K562 (cell line): ENCODE results near the gene AK4. TPM values are rescaled to one million over a fixed set of nuclear protein-coding genes. Genes with fewer than 3 reads are reported as not detected.

Experiments used
- ADNP ChIP-seq: fragments of 200-800 bp; sonication (Bioruptor generic); IDR thresholded peaks from 2 replicates; pipeline ENCODE4 v1.6.1; 2016; ENCODE audit warnings: missing genetic modification characterization, missing compliant biosample characterization
- BACH1 ChIP-seq: fragments of 200-800 bp; sonication (Bioruptor generic); IDR thresholded peaks from 2 replicates; pipeline ENCODE4 v1.6.1; 2016; ENCODE audit warnings: missing genetic modification characterization, missing compliant biosample characterization
- BCOR ChIP-seq: fragments of 450-650 bp; IDR thresholded peaks from 2 replicates; pipeline ENCODE4 v1.6.1; 2016
- CEBPB ChIP-seq: fragments of 450-650 bp; IDR thresholded peaks from 2 replicates; pipeline ENCODE4 v1.6.1; 2016; ENCODE audit warnings: missing genetic modification characterization, missing compliant biosample characterization
- CREM ChIP-seq: IDR thresholded peaks from 2 replicates; pipeline ENCODE4 v1.6.1; 2014; ENCODE audit warnings: antibody characterized with exemption, low read depth
- E2F4 ChIP-seq: sonication (generic); formaldehyde crosslinking; IDR thresholded peaks from 2 replicates; pipeline ENCODE4 v1.8.0; 2022; ENCODE audit warnings: mild to moderate bottlenecking, low read depth, missing genetic modification reagents
- EP300 ChIP-seq: IDR thresholded peaks from 2 replicates; pipeline ENCODE4 v1.6.1; 2012; ENCODE audit warnings: low read length, improper control_type of control experiment
- ETS2 ChIP-seq: IDR thresholded peaks from 2 replicates; pipeline ENCODE4 v1.6.1; 2016; ENCODE audit warnings: borderline replicate concordance, missing genetic modification characterization, mild to moderate bottlenecking, moderate library complexity, missing compliant biosample characterization; ENCODE audit not compliant: poor library complexity, severe bottlenecking
- ETV6 ChIP-seq, 3 experiments: fragments of 150-350 bp in 1 of 3; sonication (generic) in 1 of 3; formaldehyde crosslinking in 1 of 3; IDR thresholded peaks; 2 replicates each; pipeline versions ENCODE4 v1.6.1 to v1.8.0; 2014 to 2022; ENCODE audit warnings: borderline replicate concordance in 2 of 3, low read depth in 2 of 3, antibody characterized with exemption in 1 of 3, low read length in 1 of 3, mild to moderate bottlenecking in 1 of 3, missing genetic modification reagents in 1 of 3
- HNRNPL ChIP-seq: fragments of 200-400 bp; formaldehyde crosslinking; IDR thresholded peaks from 2 replicates; pipeline ENCODE4 v1.6.1; 2017; ENCODE audit warnings: low read depth, mild to moderate bottlenecking, low read length
- IRF2 ChIP-seq: sonication (generic); formaldehyde crosslinking; IDR thresholded peaks from 2 replicates; pipeline ENCODE4 v1.8.1; 2022; ENCODE audit warnings: mild to moderate bottlenecking, missing genetic modification reagents
- KAT7 ChIP-seq: sonication (generic); formaldehyde crosslinking; IDR thresholded peaks from 2 replicates; pipeline ENCODE4 v1.8.0; 2022; ENCODE audit warnings: missing genetic modification reagents, mild to moderate bottlenecking, borderline replicate concordance
- LCOR ChIP-seq: sonication (generic); formaldehyde crosslinking; IDR thresholded peaks from 2 replicates; pipeline ENCODE4 v1.8.0; 2022; ENCODE audit warnings: mild to moderate bottlenecking, missing genetic modification reagents
- MCM2 ChIP-seq: fragments of 450-650 bp; IDR thresholded peaks from 2 replicates; pipeline ENCODE4 v1.6.1; 2017; ENCODE audit warnings: low read depth, mild to moderate bottlenecking
- MYNN ChIP-seq, 2 experiments: sonication (generic); formaldehyde crosslinking in 1 of 2; IDR thresholded peaks; 2 replicates each; pipeline versions ENCODE4 v1.5.0 to v1.6.1; 2016 to 2020; ENCODE audit warnings: antibody characterized with exemption in 1 of 2, missing genetic modification reagents in 1 of 2
- SMARCA4 ChIP-seq: fragments of 450-650 bp; IDR thresholded peaks from 2 replicates; pipeline ENCODE4 v1.6.1; 2016
- SMARCC2 ChIP-seq: fragments of 450-650 bp; IDR thresholded peaks from 2 replicates; pipeline ENCODE4 v1.6.1; 2017; ENCODE audit warnings: antibody characterized with exemption, moderate library complexity, mild to moderate bottlenecking, low read depth
- SNIP1 ChIP-seq: fragments of 450-650 bp; IDR thresholded peaks from 2 replicates; pipeline ENCODE4 v1.7.1; 2017; ENCODE audit warnings: low read depth, mild to moderate bottlenecking
- SOX6 ChIP-seq: fragments of 450-650 bp; IDR thresholded peaks from 2 replicates; pipeline ENCODE4 v1.6.1; 2014; ENCODE audit warnings: mild to moderate bottlenecking
- TAF1 ChIP-seq: IDR thresholded peaks from 2 replicates; pipeline ENCODE4 v1.6.1; 2011; ENCODE audit warnings: mild to moderate bottlenecking, low read length, moderate library complexity; ENCODE audit not compliant: insufficient read depth, control insufficient read depth, severe bottlenecking; ENCODE audit errors: extremely low read depth
- TAF15 ChIP-seq: fragments of 200-400 bp; formaldehyde crosslinking; IDR thresholded peaks from 2 replicates; pipeline ENCODE4 v1.6.1; 2017; ENCODE audit warnings: mild to moderate bottlenecking, low read depth, low read length, moderate library complexity
- TARDBP ChIP-seq: fragments of 450-650 bp; IDR thresholded peaks from 2 replicates; pipeline ENCODE4 v1.6.1; 2016
- ZNF274 ChIP-seq: IDR thresholded peaks from 2 replicates; pipeline ENCODE4 v1.6.1; 2011; ENCODE audit warnings: low read depth, mild to moderate bottlenecking, low read length, moderate library complexity, borderline replicate concordance
- ZNF511 ChIP-seq: sonication (generic); formaldehyde crosslinking; IDR thresholded peaks from 2 replicates; pipeline ENCODE4 v1.8.0; 2022; ENCODE audit warnings: mild to moderate bottlenecking, missing genetic modification reagents
- ZNF668 ChIP-seq: fragments of 250-450 bp; sonication (Bioruptor Pico); IDR thresholded peaks from 2 replicates; pipeline ENCODE4 v1.8.0; 2022; ENCODE audit warnings: mild to moderate bottlenecking, inconsistent platforms
- polyA plus RNA-seq, 8 experiments: library from polyadenylated mRNA; depleted of rRNA in 4 of 8; stranded (reverse) in 5 of 8; unstranded in 3 of 8; fragments of >200 nt; fragmentation: Nextera tagmentation in 2 of 8; fragmentation: Illumina TruSeq in 1 of 8; extraction: Ambion mirVana in 2 of 8; extraction: Trizol in 1 of 8; gene quantifications; 2 replicates each; pipeline versions ENCODE4 v1.2.1 to v1.2.3, GENCODE V29; 2011 to 2014; ENCODE audit warnings: inconsistent platforms in 1 of 8, missing spikeins in 1 of 8
- total RNA-seq, 7 experiments: library from RNA; depleted of rRNA in 6 of 7; stranded (reverse); fragments of >200 nt in 6 of 7; fragmentation: Illumina TruSeq in 2 of 7; extraction: Trizol in 2 of 7; gene quantifications; 2 replicates each; pipeline versions ENCODE4 v1.2.1 to v1.2.3, GENCODE V29; 2011 to 2021; ENCODE audit warnings: low replicate concordance in 1 of 7
- TF ChIP-seq, protein P1 (sequence below): fragments of 450-650 bp; IDR thresholded peaks from 2 replicates; pipeline ENCODE4 v1.6.1; 2018; ENCODE audit warnings: mild to moderate bottlenecking, low read depth; ENCODE audit not compliant: partially characterized antibody

The AK4 gene
- total and polyA plus RNA-seq, 9 of the 15 experiments (the other 6 are each of a cell fraction or from before 2014, with no cell fraction given): 10.4 to 96.6 (median 21.5) TPM

GRCh38 chr1:65277605-65278347 is 129.8 kb downstream of the AK4 start (continued):
- TF ChIP-seq ETV6 (IDR thresholded peaks at IDR 0.05; ENCODE audit: borderline replicate concordance in 1 of 2, low read depth in 2 of 2, low read length in 1 of 2) (0 out of 4 replicates have a peak, but pooled peaks of 1 of the 2 experiments have one; percentile 5), ETV6 (CRISPR knock-in tag; IDR thresholded peaks at IDR 0.05; ENCODE audit: borderline replicate concordance) (no peak), ZNF511 (CRISPR knock-in tag) (no peak), SOX6 (peak; percentile 65), KAT7 (no peak), LCOR (CRISPR knock-in tag) (no peak), SMARCC2 (peak; percentile 59; the same call in 1 of the 2 replicates), TAF15 (no peak), ADNP (tag) (no peak), CEBPB (tag) (peak; percentile 29; the same call in 1 of the 2 replicates), MYNN (IDR thresholded peaks at IDR 0.05) (no peak), MYNN (CRISPR knock-in tag; IDR thresholded peaks at IDR 0.05) (no peak), HNRNPL (no peak), TARDBP (no peak), BACH1 (tag) (no peak), SMARCA4 (peak; percentile 91), E2F4 (CRISPR knock-in tag) (no peak), EP300 (peak; percentile 85), ETS2 (tag) (no peak), TAF1 (no peak), CREM (peak; percentile 31; the same call in 1 of the 2 replicates), SNIP1 (no peak), BCOR (0 out of 2 replicates have a peak, but pooled peaks have one; percentile 25), MCM2 (no peak), ZNF668 (CRISPR knock-in tag) (no peak), ZNF274 (no peak), IRF2 (CRISPR knock-in tag) (no peak)
- TF ChIP-seq, protein P1, sequence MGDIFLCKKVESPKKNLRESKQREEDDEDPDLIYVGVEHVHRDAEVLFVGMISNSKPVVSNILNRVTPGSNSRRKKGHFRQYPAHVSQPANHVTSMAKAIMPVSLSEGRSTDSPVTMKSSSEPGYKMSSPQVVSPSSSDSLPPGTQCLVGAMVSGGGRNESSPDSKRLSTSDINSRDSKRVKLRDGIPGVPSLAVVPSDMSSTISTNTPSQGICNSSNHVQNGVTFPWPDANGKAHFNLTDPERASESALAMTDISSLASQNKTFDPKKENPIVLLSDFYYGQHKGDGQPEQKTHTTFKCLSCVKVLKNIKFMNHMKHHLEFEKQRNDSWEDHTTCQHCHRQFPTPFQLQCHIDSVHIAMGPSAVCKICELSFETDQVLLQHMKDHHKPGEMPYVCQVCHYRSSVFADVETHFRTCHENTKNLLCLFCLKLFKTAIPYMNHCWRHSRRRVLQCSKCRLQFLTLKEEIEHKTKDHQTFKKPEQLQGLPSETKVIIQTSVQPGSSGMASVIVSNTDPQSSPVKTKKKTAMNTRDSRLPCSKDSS: no peak
